ENCODE data around the gene BZW2. TPM values are rescaled to one million over a fixed set of nuclear protein-coding genes. Genes with fewer than 3 reads are reported as not detected.

The BZW2 gene
- 100 and 126 TPM in 2 replicates for total RNA-seq (ENCODE audit: low replicate concordance)

- TF ChIP-seq CTCF (IDR thresholded peaks at IDR 0.05) (no peak), EZH2phosphoT487 (IDR thresholded peaks at IDR 0.05) (no peak), EZH2 (IDR thresholded peaks at IDR 0.05) (no peak)
- Mint-ChIP-seq H3K4me3 (peak within 1 kb of the TSS; percentile 100), H3K27me3 (ENCODE audit: insufficient read depth, low read depth) (no peaks in the 10 kb centered on the region), H3K36me3 (peaks cover 8% of the 10 kb centered on the region), H3K4me1 (peaks cover 54% of the 10 kb centered on the region), H3K9me3 (no peaks in the 10 kb centered on the region), H3K27ac (peak within 1 kb of the TSS; percentile 100)
- Histone ChIP-seq H3K79me2 (ENCODE audit: low read depth) (peaks cover 90% of the 10 kb centered on the region), H3K36me3 (no peaks in the 10 kb centered on the region), H2AFZ (replicated peaks) (peak within 1 kb of the TSS; percentile 93), H3F3A (ENCODE audit: low read depth) (peaks cover 15% of the 10 kb centered on the region), H3K27me3 (no peaks in the 10 kb centered on the region), H3K4me3 (peak within 1 kb of the TSS; percentile 95), H4K20me1 (ENCODE audit: low read depth) (peaks cover 33% of the 10 kb centered on the region), H3K9ac (peak within 1 kb of the TSS; percentile 98), H3K27ac (peak within 1 kb of the TSS; percentile 99), H3K4me1 (peaks cover 45% of the 10 kb centered on the region), H3K9me3 (ENCODE audit: low read depth) (no peaks in the 10 kb centered on the region), H3K4me2 (peak within 1 kb of the TSS; percentile 99)
- DNase-seq (ENCODE audit: low spot score): peak; percentile 99
These were observed at the start of gene BZW2, which contains the start of gene ANKMY2 for GRCh38 chr7:16645593-16646471. Gene BZW2, plus strand, starts transcription at chr7:16646181. Its CDS starts 19,263 bp downstream, at chr7:16665444. Gene ANKMY2, minus strand, starts transcription at chr7:16645754. Its CDS starts 181 bp downstream, at chr7:16645573.

GRCh38 chr7:16598015-16598414 is 48.0 kb upstream of the BZW2 start:
- Mint-ChIP-seq H3K4me3 (no peak overlapping the region), H3K36me3 (peaks cover 16% of the 10 kb centered on the region), H3K27me3 (ENCODE audit: insufficient read depth, low read depth) (no peaks in the 10 kb centered on the region), H3K27ac (peak overlapping the region; percentile 51), H3K9me3 (no peaks in the 10 kb centered on the region), H3K4me1 (no peaks in the 10 kb centered on the region)
- H3K36me3 ChIP-seq: peaks cover 10% of the 10 kb centered on the region
- no peak overlapping the region for H2AFZ ChIP-seq (replicated peaks)
- H3K9me3 ChIP-seq (ENCODE audit: low read depth): no peaks in the 10 kb centered on the region
- no peaks in the 10 kb centered on the region for H3K79me2 ChIP-seq (ENCODE audit: low read depth)
- no peak overlapping the region for H3K4me3 ChIP-seq
- DNase-seq (ENCODE audit: low spot score): peak; percentile 61
- H3K4me1 ChIP-seq: peaks cover 34% of the 10 kb centered on the region
- H3F3A ChIP-seq (ENCODE audit: low read depth): peaks cover 21% of the 10 kb centered on the region
- no peaks in the 10 kb centered on the region for H3K27me3 ChIP-seq
- H3K27ac ChIP-seq: peak overlapping the region; percentile 67
- no peaks in the 10 kb centered on the region for H4K20me1 ChIP-seq (ENCODE audit: low read depth)
- no peak overlapping the region for H3K9ac ChIP-seq
- H3K4me2 ChIP-seq: peak overlapping the region; percentile 56
- TF ChIP-seq EZH2 (IDR thresholded peaks at IDR 0.05): no peak

GRCh38 chr7:16599860-16600259 is 46.1 kb upstream of the BZW2 start:
- Histone ChIP-seq H3K4me3 (no peak overlapping the region), H3F3A (ENCODE audit: low read depth) (peaks cover 21% of the 10 kb centered on the region), H3K36me3 (peaks cover 12% of the 10 kb centered on the region), H4K20me1 (ENCODE audit: low read depth) (no peaks in the 10 kb centered on the region), H3K4me1 (peaks cover 34% of the 10 kb centered on the region), H3K27ac (no peak overlapping the region), H2AFZ (replicated peaks) (no peak overlapping the region), H3K9me3 (ENCODE audit: low read depth) (no peaks in the 10 kb centered on the region), H3K79me2 (ENCODE audit: low read depth) (no peaks in the 10 kb centered on the region), H3K9ac (no peak overlapping the region), H3K4me2 (no peak overlapping the region), H3K27me3 (no peaks in the 10 kb centered on the region)
- H3K27ac Mint-ChIP-seq: no peak overlapping the region
- no peak for DNase-seq (ENCODE audit: low spot score)
- TF ChIP-seq EZH2phosphoT487 (IDR thresholded peaks at IDR 0.05) (no peak), EZH2 (IDR thresholded peaks at IDR 0.05) (no peak), CTCF (IDR thresholded peaks at IDR 0.05) (no peak)
- no peak overlapping the region for H3K4me3 Mint-ChIP-seq
- peaks cover 29% of the 10 kb centered on the region for H3K36me3 Mint-ChIP-seq
- no peaks in the 10 kb centered on the region for H3K9me3 Mint-ChIP-seq
- H3K27me3 Mint-ChIP-seq (ENCODE audit: insufficient read depth, low read depth): no peaks in the 10 kb centered on the region
- H3K4me1 Mint-ChIP-seq: no peaks in the 10 kb centered on the region

GRCh38 chr7:16603633-16604032 is 42.3 kb upstream of the BZW2 start:
- Histone ChIP-seq H4K20me1 (ENCODE audit: low read depth) (no peaks in the 10 kb centered on the region), H3F3A (ENCODE audit: low read depth) (peaks cover 5% of the 10 kb centered on the region), H3K27me3 (no peaks in the 10 kb centered on the region), H2AFZ (replicated peaks) (no peak overlapping the region), H3K27ac (no peak overlapping the region), H3K4me2 (no peak overlapping the region), H3K9me3 (ENCODE audit: low read depth) (no peaks in the 10 kb centered on the region), H3K4me1 (peaks cover 2% of the 10 kb centered on the region), H3K9ac (no peak overlapping the region), H3K79me2 (ENCODE audit: low read depth) (no peaks in the 10 kb centered on the region), H3K4me3 (no peak overlapping the region), H3K36me3 (peaks cover 12% of the 10 kb centered on the region)
- Mint-ChIP-seq H3K9me3 (no peaks in the 10 kb centered on the region), H3K36me3 (peaks cover 42% of the 10 kb centered on the region), H3K4me1 (no peaks in the 10 kb centered on the region), H3K27ac (no peak overlapping the region), H3K4me3 (no peak overlapping the region), H3K27me3 (ENCODE audit: insufficient read depth, low read depth) (no peaks in the 10 kb centered on the region)
- no peak for TF ChIP-seq EZH2 (IDR thresholded peaks at IDR 0.05)
- no peak for TF ChIP-seq EZH2phosphoT487 (IDR thresholded peaks at IDR 0.05)
- no peak for TF ChIP-seq CTCF (IDR thresholded peaks at IDR 0.05)
- no peak for DNase-seq (ENCODE audit: low spot score)
